ENCODE data around the gene LFNG.
"Not testable (repeated sequence)": the region's sequence is repeated elsewhere in the genome, so short reads cannot be mapped to it uniquely, and the experiment has no call there.

Gene LFNG

GRCh38 chr7:2526659-2527504, 7.3 kb downstream of the LFNG start:
- no peak overlapping the region for H3K4me3 Mint-ChIP-seq
- ATAC-seq, result no peak
- H3K27me3 Mint-ChIP-seq, result no peaks in the 10 kb centered on the region
- no peaks in the 10 kb centered on the region for H3K9me3 Mint-ChIP-seq
- peaks cover 88% of the 10 kb centered on the region for H3K4me1 Mint-ChIP-seq
- H3K36me3 Mint-ChIP-seq, result peaks cover 24% of the 10 kb centered on the region
- peak overlapping the region; percentile 94 for H3K27ac Mint-ChIP-seq

DNA sequence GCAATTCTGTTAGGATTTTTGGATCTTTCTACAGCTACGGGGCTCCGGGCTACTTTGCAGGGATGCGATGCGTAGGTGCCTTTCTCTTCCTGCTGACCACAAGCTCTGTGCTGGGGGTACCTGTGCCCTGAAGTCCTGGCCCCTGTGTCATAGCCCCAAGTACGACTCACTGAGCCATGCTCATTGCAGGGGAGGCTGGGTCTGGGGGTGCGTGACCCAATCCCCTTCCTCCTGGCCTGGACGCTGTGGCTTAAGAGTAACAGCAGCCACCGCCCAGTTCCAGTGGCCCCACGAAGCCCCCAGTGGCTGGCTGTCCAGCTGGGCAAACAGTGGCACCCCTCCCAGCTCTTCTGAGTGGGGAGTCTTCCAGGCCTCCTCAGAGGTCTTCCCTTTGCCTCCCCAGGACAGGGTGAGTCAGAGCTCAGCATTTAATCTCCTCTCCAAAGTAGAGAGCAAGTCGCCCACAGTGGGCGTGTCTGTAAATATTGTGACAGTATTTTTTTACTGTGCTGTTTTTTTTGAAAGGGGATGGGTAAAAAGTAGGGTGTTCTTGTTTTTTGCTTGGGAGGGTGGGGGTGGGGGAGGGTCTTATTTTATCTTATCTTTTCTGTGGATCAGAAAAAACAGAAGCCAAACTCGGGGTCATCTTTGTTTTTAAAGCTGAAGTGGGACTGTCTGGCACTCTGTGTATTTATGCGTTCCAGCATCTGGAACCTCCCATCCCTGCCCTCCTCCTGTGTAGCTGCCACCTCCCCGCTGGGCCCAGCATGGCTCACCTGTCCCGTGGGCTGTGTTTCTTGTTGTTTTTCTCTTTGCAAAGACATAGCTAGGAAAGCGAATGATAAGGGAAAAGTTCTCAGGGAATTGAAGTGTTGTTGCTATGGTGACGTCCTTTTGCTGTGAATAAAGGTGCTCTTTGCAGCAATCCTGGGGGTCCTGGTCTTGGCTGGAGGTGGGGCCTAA, 8.2 kb downstream of the LFNG start:
- Mint-ChIP-seq H3K36me3 (peaks cover 21% of the 10 kb centered on the region), H3K4me3 (peak overlapping the region; percentile 60), H3K27me3 (no peaks in the 10 kb centered on the region), H3K4me1 (peaks cover 79% of the 10 kb centered on the region), H3K9me3 (no peaks in the 10 kb centered on the region), H3K27ac (peak overlapping the region; percentile 94)
- no peak for ATAC-seq

DNA sequence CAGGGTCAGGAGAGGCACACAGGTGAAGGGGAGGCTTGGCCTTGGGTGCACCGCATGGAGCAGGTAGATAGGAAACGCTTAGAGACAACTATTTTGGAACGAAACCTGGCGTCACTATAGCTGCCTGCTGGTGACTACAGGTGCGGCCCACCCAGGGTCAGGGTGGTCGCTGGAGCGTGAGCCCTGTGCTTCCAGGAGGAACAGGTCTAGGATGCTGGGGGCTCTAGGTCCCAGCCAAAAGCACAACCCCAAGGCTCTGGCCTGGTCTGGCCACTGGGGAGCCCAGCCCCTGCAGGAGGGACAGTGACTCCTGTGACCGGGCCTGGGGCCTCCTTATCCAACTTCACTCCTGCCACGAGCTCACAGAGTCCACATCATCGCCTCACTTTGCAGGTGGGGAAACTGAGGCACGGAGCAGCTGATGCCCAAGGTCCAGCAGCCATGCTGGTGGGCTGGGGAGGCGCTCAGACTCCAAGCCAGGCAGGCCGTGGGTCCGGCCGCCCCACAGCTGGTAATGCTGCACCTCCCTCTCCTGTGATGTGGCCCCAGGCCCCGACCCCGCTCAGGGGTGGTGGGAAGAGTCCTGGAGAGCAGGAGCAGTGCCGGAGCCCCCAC, 9.0 kb downstream of the LFNG start:
- Mint-ChIP-seq H3K4me1 (peaks cover 71% of the 10 kb centered on the region), H3K27ac (peak overlapping the region; percentile 94), H3K27me3 (no peaks in the 10 kb centered on the region), H3K9me3 (no peaks in the 10 kb centered on the region), H3K36me3 (peaks cover 17% of the 10 kb centered on the region), H3K4me3 (peak overlapping the region; percentile 60)
- ATAC-seq, result no peak

DNA sequence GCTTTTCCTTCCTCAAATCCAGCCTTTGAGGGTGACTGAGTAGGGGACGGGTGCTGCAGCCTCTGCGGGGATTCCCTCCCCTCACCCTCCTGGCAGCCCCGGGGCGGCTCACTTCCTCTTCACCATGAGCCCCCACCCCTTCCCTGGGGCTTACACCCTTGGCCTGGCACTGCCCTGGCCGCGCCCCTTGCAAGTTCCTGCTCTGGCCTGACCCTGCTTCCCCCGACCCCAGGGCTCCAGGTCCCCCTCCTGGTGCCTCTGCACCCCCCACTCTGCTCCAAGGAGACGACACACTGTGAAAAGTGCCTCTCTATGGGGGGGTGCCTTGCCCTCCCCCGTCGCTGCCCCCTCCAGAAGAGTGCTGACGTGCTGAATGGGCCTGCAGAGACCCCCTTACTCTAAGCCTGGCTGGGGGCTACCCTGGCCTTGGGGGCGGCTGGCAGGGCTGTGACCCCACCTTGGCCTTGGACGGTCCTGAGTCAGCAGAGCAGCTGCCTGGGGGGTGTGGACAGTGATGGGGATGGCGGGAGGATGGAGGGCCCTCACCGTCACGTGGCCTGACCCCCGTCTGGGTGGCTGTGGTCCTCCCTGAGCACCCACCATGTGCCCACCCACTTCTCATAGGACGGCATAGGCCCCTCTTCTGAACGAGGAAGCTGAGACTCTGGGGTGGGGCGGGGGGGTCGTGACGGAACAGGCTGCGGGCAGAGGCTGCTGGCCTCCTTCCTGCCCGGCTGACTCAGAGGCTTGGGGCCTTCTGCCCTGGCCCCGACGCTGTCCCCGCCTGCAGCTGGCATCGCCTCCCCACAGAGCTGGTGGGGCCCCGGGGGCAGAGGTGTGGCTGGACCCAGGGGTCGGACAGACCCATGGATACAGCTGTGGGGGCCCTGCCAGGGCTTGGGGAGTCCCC, 9.8 kb downstream of the LFNG start:
- Mint-ChIP-seq H3K4me3 (peak overlapping the region; percentile 60), H3K4me1 (peaks cover 63% of the 10 kb centered on the region), H3K36me3 (peaks cover 17% of the 10 kb centered on the region), H3K9me3 (no peaks in the 10 kb centered on the region), H3K27me3 (no peaks in the 10 kb centered on the region), H3K27ac (peak overlapping the region; percentile 94)
- peak; percentile 81 for ATAC-seq

DNA sequence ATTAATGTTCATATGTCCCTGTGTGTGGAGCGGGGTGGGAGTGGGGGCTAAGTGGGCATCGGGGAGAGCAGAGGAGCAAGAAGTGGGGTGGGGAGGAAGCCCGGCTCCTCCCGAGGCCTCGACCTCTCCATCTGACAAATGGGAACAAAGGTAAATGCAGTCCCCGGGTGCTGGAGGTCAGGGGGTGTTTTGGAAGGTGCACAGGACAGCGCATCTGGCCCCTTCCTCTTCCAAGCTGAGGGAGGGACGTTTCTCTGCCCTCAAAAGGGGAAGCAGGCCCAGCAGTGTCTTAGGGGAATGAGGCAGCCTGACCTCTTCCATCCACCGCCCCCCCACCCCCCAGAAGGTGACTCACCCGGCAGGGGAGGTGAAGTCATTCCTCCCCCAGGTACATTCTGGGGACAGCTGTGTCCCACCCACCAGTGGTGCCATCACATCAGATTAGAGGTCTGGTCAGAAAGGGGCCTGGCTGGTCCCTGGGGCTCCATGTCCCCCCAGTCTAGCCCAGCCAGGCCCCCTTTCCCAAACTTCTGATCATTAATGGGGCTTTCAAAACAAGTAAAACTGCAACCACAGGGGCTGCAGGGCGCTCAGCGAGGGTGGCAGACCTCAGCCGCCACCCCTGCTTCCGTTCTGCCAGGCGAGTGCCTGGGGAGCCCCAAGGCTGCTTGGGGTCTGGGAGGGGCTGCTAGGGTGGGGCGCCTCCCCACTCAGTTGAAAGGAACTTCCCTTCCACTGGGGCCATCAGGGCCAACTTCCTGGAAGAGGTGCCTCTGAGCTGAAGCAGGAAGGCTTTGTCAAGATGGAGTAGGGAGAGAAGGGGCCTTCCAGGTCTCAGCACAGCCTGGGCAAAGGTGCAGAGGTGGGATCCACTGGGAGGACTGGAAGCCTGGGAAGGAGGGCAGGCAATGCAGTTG, 10.8 kb downstream of the LFNG start:
- H3K9me3 Mint-ChIP-seq, result no peaks in the 10 kb centered on the region
- peak overlapping the region; percentile 94 for H3K27ac Mint-ChIP-seq
- H3K27me3 Mint-ChIP-seq, result no peaks in the 10 kb centered on the region
- peak overlapping the region; percentile 60 for H3K4me3 Mint-ChIP-seq
- peaks cover 17% of the 10 kb centered on the region for H3K36me3 Mint-ChIP-seq
- H3K4me1 Mint-ChIP-seq, result peaks cover 60% of the 10 kb centered on the region
- peak; percentile 76 for ATAC-seq

DNA sequence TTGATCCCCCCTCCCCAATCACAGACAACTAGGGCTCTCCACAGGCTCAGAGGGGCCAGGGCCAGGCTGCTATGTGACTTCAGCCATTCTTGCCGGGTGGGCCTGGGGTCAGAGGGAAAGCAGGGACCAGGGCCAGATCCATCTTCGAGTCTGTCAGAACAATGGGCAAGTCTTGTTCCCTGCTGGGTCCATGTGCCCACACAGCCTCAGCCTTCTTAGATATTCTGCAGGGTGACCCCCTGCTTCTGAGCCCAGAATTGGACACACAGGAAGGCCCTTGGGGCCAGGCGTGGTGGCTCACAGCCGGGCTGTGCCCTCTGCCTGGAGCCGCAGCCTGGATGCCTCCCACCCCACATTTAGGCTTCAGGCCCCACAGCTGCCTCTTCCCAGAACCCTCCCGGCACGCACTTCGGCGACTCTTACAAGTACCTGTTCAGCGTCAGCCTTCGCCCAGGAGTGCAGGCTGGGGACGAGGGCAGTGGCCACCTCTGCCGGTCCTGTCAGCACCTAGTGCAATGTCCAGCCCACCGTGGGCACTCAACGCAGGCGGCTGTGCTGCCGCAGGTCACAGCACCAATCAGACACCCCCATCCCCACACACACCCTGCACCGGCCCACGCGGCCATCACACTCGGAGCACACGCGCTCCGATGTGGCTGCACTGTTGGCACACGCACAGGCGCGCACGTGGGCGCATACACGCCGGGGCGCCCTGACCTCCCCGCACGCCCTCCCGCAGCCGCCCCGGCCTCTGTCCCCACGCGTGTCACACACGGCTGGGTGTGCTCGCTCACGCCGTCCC, 11.6 kb downstream of the LFNG start:
- not testable (repeated sequence) for H3K9me3 Mint-ChIP-seq, H3K27me3 Mint-ChIP-seq, H3K36me3 Mint-ChIP-seq, ATAC-seq
- Mint-ChIP-seq H3K27ac (peak overlapping the region; percentile 94), H3K4me3 (peak overlapping the region; percentile 54), H3K4me1 (peaks cover 52% of the 10 kb centered on the region)

GRCh38 chr7:2531796-2532110, 12.2 kb downstream of the LFNG start:
- not testable (repeated sequence) for H3K9me3 Mint-ChIP-seq, H3K36me3 Mint-ChIP-seq, ATAC-seq, H3K4me3 Mint-ChIP-seq, H3K27me3 Mint-ChIP-seq
- Mint-ChIP-seq H3K4me1 (peaks cover 46% of the 10 kb centered on the region), H3K27ac (peak overlapping the region; percentile 67)

DNA sequence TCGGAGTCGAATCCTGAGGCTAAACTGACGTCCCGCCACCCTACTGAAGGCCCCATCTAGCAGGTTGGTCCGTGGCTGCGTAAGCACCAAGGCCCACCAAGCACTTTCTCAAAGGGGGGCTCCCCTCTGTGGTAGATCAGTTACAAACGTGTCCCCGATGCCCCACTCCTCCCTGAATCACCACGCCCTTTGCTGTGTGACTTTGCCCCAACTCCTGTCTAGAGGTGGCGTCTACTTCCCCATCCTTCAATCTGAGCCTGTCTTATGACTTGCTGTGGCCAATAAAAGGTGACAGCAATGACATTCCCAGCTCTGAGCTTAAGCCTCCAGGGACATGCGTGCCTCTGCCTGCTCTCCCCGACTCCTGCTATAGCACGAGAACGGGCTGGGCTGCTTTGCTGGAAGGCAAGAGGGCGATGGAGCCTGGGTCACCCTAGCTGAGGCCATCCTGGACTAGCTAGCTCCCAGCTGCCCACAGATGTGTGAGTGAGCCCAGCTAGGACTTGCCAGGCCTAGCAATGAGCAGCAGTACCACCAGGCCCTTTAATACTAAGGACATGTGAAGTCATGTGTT, 12.7 kb downstream of the LFNG start:
- H3K4me3 Mint-ChIP-seq, ATAC-seq, H3K27me3 Mint-ChIP-seq, H3K9me3 Mint-ChIP-seq, H3K36me3 Mint-ChIP-seq: not testable (repeated sequence)
- peaks cover 41% of the 10 kb centered on the region for H3K4me1 Mint-ChIP-seq
- peak overlapping the region; percentile 67 for H3K27ac Mint-ChIP-seq

GRCh38 chr7:2532816-2533215, 13.2 kb downstream of the LFNG start:
- not testable (repeated sequence) for ATAC-seq

DNA sequence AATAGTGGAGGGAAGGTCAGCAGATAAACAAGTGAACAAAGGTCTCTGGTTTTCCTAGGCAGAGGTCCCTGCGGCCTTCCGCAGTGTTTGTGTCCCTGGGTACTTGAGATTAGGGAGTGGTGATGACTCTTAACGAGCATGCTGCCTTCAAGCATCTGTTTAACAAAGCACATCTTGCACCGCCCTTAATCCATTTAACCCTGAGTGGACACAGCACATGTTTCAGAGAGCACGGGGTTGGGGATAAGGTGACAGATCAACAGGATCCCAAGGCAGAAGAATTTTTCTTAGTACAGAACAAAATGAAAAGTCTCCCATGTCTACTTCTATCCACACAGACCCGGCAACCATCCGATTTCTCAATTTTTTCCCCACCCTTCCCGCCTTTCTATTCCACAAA, 14.0 kb downstream of the LFNG start:
- H3K27ac Mint-ChIP-seq, H3K36me3 Mint-ChIP-seq, H3K9me3 Mint-ChIP-seq: not testable (repeated sequence)

More at GRCh38 chr7:2532816-2533215, 13.2 kb downstream of the LFNG start:
- H3K9me3 Mint-ChIP-seq, H3K36me3 Mint-ChIP-seq, H3K27me3 Mint-ChIP-seq, H3K27ac Mint-ChIP-seq, H3K4me3 Mint-ChIP-seq: not testable (repeated sequence)
- peaks cover 35% of the 10 kb centered on the region for H3K4me1 Mint-ChIP-seq

DNA sequence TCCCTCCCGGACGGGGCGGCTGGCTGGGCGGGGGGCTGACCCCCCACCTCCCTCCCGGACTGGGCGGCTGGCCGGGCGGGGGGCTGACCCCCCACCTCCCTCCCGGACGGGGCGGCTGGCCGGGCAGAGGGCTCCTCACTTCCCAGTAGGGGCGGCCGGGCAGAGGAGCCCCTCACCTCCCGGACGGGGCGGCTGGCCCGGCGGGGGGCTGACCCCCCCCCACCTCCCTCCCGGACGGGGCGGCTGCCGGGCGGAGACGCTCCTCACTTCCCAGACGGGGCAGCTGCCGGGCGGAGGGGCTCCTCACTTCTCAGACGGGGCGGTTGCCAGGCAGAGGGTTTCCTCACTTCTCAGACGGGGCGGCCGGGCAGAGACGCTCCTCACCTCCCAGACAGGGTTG, 14.6 kb downstream of the LFNG start:
- H3K27ac Mint-ChIP-seq, H3K4me3 Mint-ChIP-seq, H3K9me3 Mint-ChIP-seq, H3K36me3 Mint-ChIP-seq, H3K27me3 Mint-ChIP-seq, ATAC-seq: not testable (repeated sequence)
- H3K4me1 Mint-ChIP-seq, result peaks cover 21% of the 10 kb centered on the region

More for the DNA sequence above, 14.0 kb downstream of the LFNG start:
- H3K27me3 Mint-ChIP-seq, H3K4me3 Mint-ChIP-seq, ATAC-seq: not testable (repeated sequence)
- H3K4me1 Mint-ChIP-seq, result peaks cover 28% of the 10 kb centered on the region

- H3K36me3 Mint-ChIP-seq, H3K27me3 Mint-ChIP-seq, H3K4me1 Mint-ChIP-seq, ATAC-seq, H3K9me3 Mint-ChIP-seq, H3K4me3 Mint-ChIP-seq, H3K27ac Mint-ChIP-seq: not testable (repeated sequence)
Observed at GRCh38 chr7:2535872-2536627, 16.5 kb downstream of the LFNG start.

Data from stimulated activated memory B cell treated with anti-CD40 and anti-IgM and Interleukin-4, amounts not matched to agents 10 μg/mL and 1 μg/mL and 100 μg/mL, for 72 hours (primary cell).